ENCODE results near the gene ETS2. TPM values are rescaled to one million over a fixed set of nuclear protein-coding genes. Genes with fewer than 3 reads are reported as not detected.

Gene ETS2
- total and polyA plus RNA-seq, 2 donors (not counting 1 experiment from before 2014, with no cell fraction given): 1.9 to 5.6 TPM

- Histone ChIP-seq H3K4me3 (ENCODE audit: control extremely low read depth in 1 of 5, extremely low read depth in 1 of 5, insufficient read depth in 1 of 5, low read depth in 2 of 5, low read length in 4 of 5) (no peak overlapping the region), H2AFZ (ENCODE audit: insufficient read depth, low read depth, low read length, poor library complexity, severe bottlenecking) (no peak overlapping the region), H3K36me3 (replicated peaks in 1 of 2; ENCODE audit: control extremely low read depth in 1 of 2, control insufficient read depth in 1 of 2, extremely low read depth in 1 of 2, insufficient read depth in 2 of 2, low read length in 1 of 2) (no peaks in the 10 kb centered on the region), H3K27me3 (replicated peaks in 1 of 4; ENCODE audit: control extremely low read depth in 1 of 4, control insufficient read depth in 3 of 4, insufficient read depth in 4 of 4, low read length in 3 of 4) (peaks cover 0 to 19% (median 2%) of the 10 kb centered on the region in 4 experiments), H3K79me2 (ENCODE audit: control insufficient read depth, insufficient read depth, low read length) (no peaks in the 10 kb centered on the region), H3K27ac (ENCODE audit: low read length in 2 of 2) (no peak overlapping the region), H3K4me1 (ENCODE audit: control insufficient read depth in 2 of 2, insufficient read depth in 2 of 2, low read length in 2 of 2) (no peaks in the 10 kb centered on the region), H4K20me1 (ENCODE audit: control insufficient read depth, insufficient read depth, low read length, poor library complexity, severe bottlenecking) (no peaks in the 10 kb centered on the region), H3K9me3 (ENCODE audit: control extremely low read depth in 1 of 3, control insufficient read depth in 2 of 3, insufficient read depth in 1 of 3, low read length in 2 of 3) (no peaks in the 10 kb centered on the region), H3K4me2 (replicated peaks; ENCODE audit: low read depth, low read length, poor library complexity, severe bottlenecking) (no peak overlapping the region), H3K9ac (ENCODE audit: low read length) (no peak overlapping the region)
- Mint-ChIP-seq H3K4me3 (no peak overlapping the region), H3K27ac (no peak overlapping the region), H3K27me3 (peaks cover 48% of the 10 kb centered on the region), H3K4me1 (no peaks in the 10 kb centered on the region), H3K9me3 (ENCODE audit: insufficient read depth) (no peaks in the 10 kb centered on the region)
- ATAC-seq (ENCODE audit: low read depth) (no peak), DNase-seq (no peak)
- ChIA-PET CTCF (no interaction called here), POLR2A (no interaction called here)
- TF ChIP-seq, protein P1, sequence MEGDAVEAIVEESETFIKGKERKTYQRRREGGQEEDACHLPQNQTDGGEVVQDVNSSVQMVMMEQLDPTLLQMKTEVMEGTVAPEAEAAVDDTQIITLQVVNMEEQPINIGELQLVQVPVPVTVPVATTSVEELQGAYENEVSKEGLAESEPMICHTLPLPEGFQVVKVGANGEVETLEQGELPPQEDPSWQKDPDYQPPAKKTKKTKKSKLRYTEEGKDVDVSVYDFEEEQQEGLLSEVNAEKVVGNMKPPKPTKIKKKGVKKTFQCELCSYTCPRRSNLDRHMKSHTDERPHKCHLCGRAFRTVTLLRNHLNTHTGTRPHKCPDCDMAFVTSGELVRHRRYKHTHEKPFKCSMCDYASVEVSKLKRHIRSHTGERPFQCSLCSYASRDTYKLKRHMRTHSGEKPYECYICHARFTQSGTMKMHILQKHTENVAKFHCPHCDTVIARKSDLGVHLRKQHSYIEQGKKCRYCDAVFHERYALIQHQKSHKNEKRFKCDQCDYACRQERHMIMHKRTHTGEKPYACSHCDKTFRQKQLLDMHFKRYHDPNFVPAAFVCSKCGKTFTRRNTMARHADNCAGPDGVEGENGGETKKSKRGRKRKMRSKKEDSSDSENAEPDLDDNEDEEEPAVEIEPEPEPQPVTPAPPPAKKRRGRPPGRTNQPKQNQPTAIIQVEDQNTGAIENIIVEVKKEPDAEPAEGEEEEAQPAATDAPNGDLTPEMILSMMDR (IDR thresholded peaks at IDR 0.05): no peak
- no peak for TF ChIP-seq EZH2 (IDR thresholded peaks at IDR 0.05; ENCODE audit: borderline replicate concordance, insufficient read depth, low read depth, low read length, poor library complexity, severe bottlenecking)
- WGBS (ENCODE audit: insufficient coverage): 63% methylated on average over 6 of the region's 6 CpGs
- intact Hi-C loops (cut with micrococcal nuclease): no loop called here
Measured at GRCh38 chr21:38794978-38795377, 10.8 kb upstream of the ETS2 start.

GRCh38 chr21:38795475-38795874 is 10.3 kb upstream of the ETS2 start:
- TF ChIP-seq, protein P1 (IDR thresholded peaks at IDR 0.05): no peak
- TF ChIP-seq EZH2 (IDR thresholded peaks at IDR 0.05; ENCODE audit: borderline replicate concordance, insufficient read depth, low read depth, low read length, poor library complexity, severe bottlenecking): no peak
- Histone ChIP-seq H3K4me2 (replicated peaks; ENCODE audit: low read depth, low read length, poor library complexity, severe bottlenecking) (no peak overlapping the region), H3K4me3 (ENCODE audit: control extremely low read depth in 1 of 5, extremely low read depth in 1 of 5, insufficient read depth in 1 of 5, low read depth in 2 of 5, low read length in 4 of 5) (no peak overlapping the region), H3K27ac (ENCODE audit: low read length in 2 of 2) (no peak overlapping the region), H3K9ac (ENCODE audit: low read length) (no peak overlapping the region), H2AFZ (ENCODE audit: insufficient read depth, low read depth, low read length, poor library complexity, severe bottlenecking) (no peak overlapping the region), H3K79me2 (ENCODE audit: control insufficient read depth, insufficient read depth, low read length) (no peaks in the 10 kb centered on the region), H3K36me3 (replicated peaks in 1 of 2; ENCODE audit: control extremely low read depth in 1 of 2, control insufficient read depth in 1 of 2, extremely low read depth in 1 of 2, insufficient read depth in 2 of 2, low read length in 1 of 2) (no peaks in the 10 kb centered on the region), H4K20me1 (ENCODE audit: control insufficient read depth, insufficient read depth, low read length, poor library complexity, severe bottlenecking) (no peaks in the 10 kb centered on the region), H3K4me1 (ENCODE audit: control insufficient read depth in 2 of 2, insufficient read depth in 2 of 2, low read length in 2 of 2) (no peaks in the 10 kb centered on the region), H3K9me3 (ENCODE audit: control extremely low read depth in 1 of 3, control insufficient read depth in 2 of 3, insufficient read depth in 1 of 3, low read length in 2 of 3) (no peaks in the 10 kb centered on the region), H3K27me3 (replicated peaks in 1 of 4; ENCODE audit: control extremely low read depth in 1 of 4, control insufficient read depth in 3 of 4, insufficient read depth in 4 of 4, low read length in 3 of 4) (peaks cover 0 to 17% (median 2%) of the 10 kb centered on the region in 4 experiments)
- ATAC-seq (ENCODE audit: low read depth): no peak
- CTCF ChIA-PET: no interaction called here
- Mint-ChIP-seq H3K27me3 (peaks cover 48% of the 10 kb centered on the region), H3K4me1 (no peaks in the 10 kb centered on the region), H3K9me3 (ENCODE audit: insufficient read depth) (no peaks in the 10 kb centered on the region), H3K4me3 (no peak overlapping the region), H3K27ac (peak overlapping the region; percentile 23)
- DNase-seq: no peak
- intact Hi-C loops (cut with micrococcal nuclease): no loop called here
- POLR2A ChIA-PET: no interaction called here
- WGBS (ENCODE audit: insufficient coverage): 78% methylated on average over 8 of the region's 8 CpGs
